ENCODE results near the gene CEP97. TPM values are rescaled to one million over a fixed set of nuclear protein-coding genes. Genes with fewer than 3 reads are reported as not detected.
A peak's percentile ranks its signal among the peaks of the same experiment; 100 is the strongest.

Gene CEP97
- total and polyA plus RNA-seq, 8 donors, result 0.31 to 19.6 (median 3.5) TPM

DNA sequence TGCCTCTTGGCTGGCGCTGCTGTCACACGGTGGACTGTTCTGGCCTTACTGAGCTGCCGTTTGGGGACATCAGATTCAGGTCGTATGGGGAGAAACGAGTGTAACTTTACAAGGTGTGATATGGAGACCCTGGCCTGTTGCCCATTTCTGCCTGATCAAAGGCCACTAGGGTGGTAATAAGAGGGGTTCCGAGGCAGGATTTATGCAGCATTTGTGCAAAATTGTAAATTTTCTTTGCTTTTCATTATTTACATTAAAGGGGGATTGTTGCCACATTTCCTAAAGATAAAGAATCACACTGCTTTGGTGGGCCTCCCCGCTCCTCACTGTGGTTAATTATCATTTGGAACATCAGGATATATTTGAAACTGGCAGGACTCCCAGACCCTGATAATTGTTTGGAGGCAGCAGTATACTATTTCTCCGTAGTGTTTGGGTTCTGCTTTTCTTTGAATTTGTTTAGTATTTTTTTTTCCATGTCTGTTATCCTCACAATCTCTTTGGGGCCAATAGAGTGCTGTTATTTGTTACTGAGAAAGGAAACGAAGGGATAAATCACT lies 55.5 kb downstream of the CEP97 start:
- peak in 1 of 2 donors; percentile 34 for DNase-seq
- intact Hi-C loops (cut with DNase I; ENCODE audit: low total_unique reads), result no loop called here
- Histone ChIP-seq H3K36me3 (peaks cover 14 to 25% (median 24%) of the 10 kb centered on the region in 4 donors), H3K4me3 (peak overlapping the region; percentile 66 to 96 (median 93)), H3K9me3 (no peaks in the 10 kb centered on the region), H3K4me1 (peaks cover 6 to 40% (median 23%) of the 10 kb centered on the region in 4 donors), H3K27me3 (no peaks in the 10 kb centered on the region), H3K27ac (peak overlapping the region; percentile 83 to 93 (median 87))
- WGBS, 5 donors, result 14 to 20% (median 18%) methylated on average over 9 of the region's 9 CpGs
- TF ChIP-seq POLR2AphosphoS5 (IDR thresholded peaks at IDR 0.05) (no peak), CTCF (IDR thresholded peaks at IDR 0.05) (no peak), EP300 (IDR thresholded peaks at IDR 0.05) (no peak), POLR2A (IDR thresholded peaks at IDR 0.05) (no peak)

DNA sequence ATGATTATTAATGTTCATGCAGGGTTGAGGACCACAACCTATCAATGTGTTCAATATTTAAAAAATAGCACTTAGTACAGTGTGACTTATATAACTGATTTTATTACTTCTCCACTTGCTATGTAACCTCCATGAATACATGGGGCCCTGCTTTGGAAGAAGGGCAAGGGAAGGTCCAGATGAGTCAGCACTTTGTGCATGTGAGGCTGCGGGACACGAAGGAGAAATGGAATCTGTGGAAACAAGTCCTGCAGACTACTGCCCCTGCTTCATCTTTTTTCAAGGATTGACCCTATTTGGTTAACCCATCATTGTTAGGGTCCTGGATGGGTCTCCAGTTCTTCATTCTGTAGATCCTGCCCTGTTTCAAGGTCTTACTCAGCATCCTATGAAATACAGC lies 56.2 kb downstream of the CEP97 start:
- TF ChIP-seq EP300 (IDR thresholded peaks at IDR 0.05) (no peak), CTCF (IDR thresholded peaks at IDR 0.05) (no peak), POLR2A (IDR thresholded peaks at IDR 0.05) (no peak), POLR2AphosphoS5 (IDR thresholded peaks at IDR 0.05) (no peak)
- DNase-seq, result peak in 1 of 2 donors; percentile 34
- H3K27ac ChIP-seq, result peak overlapping the region in 1 of 5 donors; percentile 87
- no peaks in the 10 kb centered on the region for H3K27me3 ChIP-seq
- no peaks in the 10 kb centered on the region for H3K9me3 ChIP-seq
- intact Hi-C loops (cut with DNase I; ENCODE audit: low total_unique reads), result no loop called here
- 49 to 82% (median 65%) methylated on average over 2 of the region's 2 CpGs for WGBS, 5 donors
- H3K4me1 ChIP-seq, result peaks cover 6 to 48% (median 23%) of the 10 kb centered on the region in 4 donors
- H3K4me3 ChIP-seq, result peak overlapping the region in 2 of 4 donors; percentile 66 to 94
- peaks cover 16 to 33% (median 32%) of the 10 kb centered on the region in 4 donors for H3K36me3 ChIP-seq

DNA sequence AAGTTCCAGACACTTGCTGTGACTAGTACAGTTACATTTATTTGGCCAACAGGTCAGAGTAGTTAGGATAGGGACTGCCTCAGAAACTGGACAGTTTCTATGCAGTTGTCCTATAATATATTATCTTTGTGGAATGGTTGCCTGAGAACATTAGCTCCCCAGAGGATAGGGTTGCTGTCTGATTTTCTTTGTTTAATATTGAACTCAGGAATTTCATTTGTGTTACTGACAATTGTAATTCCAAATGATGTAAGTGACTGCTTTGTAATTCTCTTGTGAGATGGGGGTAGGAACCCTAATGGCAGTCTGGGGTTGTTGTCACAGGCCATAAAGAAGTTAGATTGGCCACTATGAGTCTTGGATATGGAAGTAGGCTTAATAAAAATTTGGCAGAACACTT lies 56.8 kb downstream of the CEP97 start:
- no peak overlapping the region for H3K4me3 ChIP-seq
- peaks cover 6 to 50% (median 23%) of the 10 kb centered on the region in 4 donors for H3K4me1 ChIP-seq
- DNase-seq, result no peak
- H3K27me3 ChIP-seq, result no peaks in the 10 kb centered on the region
- no peak overlapping the region for H3K27ac ChIP-seq
- intact Hi-C loops (cut with DNase I; ENCODE audit: low total_unique reads), result no loop called here
- TF ChIP-seq POLR2A (IDR thresholded peaks at IDR 0.05) (no peak), CTCF (IDR thresholded peaks at IDR 0.05) (no peak), POLR2AphosphoS5 (IDR thresholded peaks at IDR 0.05) (no peak), EP300 (IDR thresholded peaks at IDR 0.05) (no peak)
- H3K9me3 ChIP-seq, result no peaks in the 10 kb centered on the region
- H3K36me3 ChIP-seq, result peaks cover 16 to 38% (median 37%) of the 10 kb centered on the region in 4 donors

GRCh38 chr3:101784855-101785613 lies 60.6 kb downstream of the CEP97 start:
- no peaks in the 10 kb centered on the region for H3K27me3 ChIP-seq
- 76 to 87% (median 82%) methylated on average over 5 of the region's 5 CpGs for WGBS, 5 donors
- peak overlapping the region in 4 of 5 donors; percentile 3 to 58 (median 36) for H3K27ac ChIP-seq
- peaks cover under 1 to 36% (median 9%) of the 10 kb centered on the region in 4 donors for H3K4me1 ChIP-seq
- no peak for DNase-seq
- H3K4me3 ChIP-seq, result no peak overlapping the region
- intact Hi-C loops (cut with DNase I; ENCODE audit: low total_unique reads), result no loop called here
- peaks cover 24 to 72% (median 69%) of the 10 kb centered on the region in 4 donors for H3K36me3 ChIP-seq
- H3K9me3 ChIP-seq, result no peaks in the 10 kb centered on the region
- no peak for TF ChIP-seq POLR2A (IDR thresholded peaks at IDR 0.05)
- no peak for TF ChIP-seq POLR2AphosphoS5 (IDR thresholded peaks at IDR 0.05)
- TF ChIP-seq EP300 (IDR thresholded peaks at IDR 0.05), result no peak
